Suppressor macrophage treated with lipopolysaccharide for 1 hour (primary cell): Measurements from ENCODE around the gene BCAP31.
"Not testable (repeated sequence)": the region's sequence is repeated elsewhere in the genome, so short reads cannot be mapped to it uniquely, and the experiment has no call there.

Experiments
- DNase-seq, 3 donors: peaks; one replicate each; pipeline ENCODE4 v3.0.0-alpha.2; 2020 to 2022

The BCAP31 gene

GRCh38 chrX:153708415-153708814 lies 15.8 kb downstream of the BCAP31 start:
- DNase-seq = peak; percentile 76 to 80 (median 79)

- DNase-seq = no peak
These were observed 16.8 kb downstream of the BCAP31 start for GRCh38 chrX:153707406-153707805.

- no peak for DNase-seq
These were observed 17.4 kb downstream of the BCAP31 start for GRCh38 chrX:153706799-153707198.

- not testable (repeated sequence) for DNase-seq
These were observed 18.7 kb downstream of the BCAP31 start for GRCh38 chrX:153705403-153706060.

GRCh38 chrX:153704631-153705402 lies 19.4 kb downstream of the BCAP31 start:
- not testable (repeated sequence) for DNase-seq

GRCh38 chrX:153704021-153704526 lies 20.1 kb downstream of the BCAP31 start:
- no peak for DNase-seq

- peak in 1 of 3 donors; percentile 8 for DNase-seq
These were observed 21.2 kb downstream of the BCAP31 start for GRCh38 chrX:153703036-153703370.

- DNase-seq = peak in 1 of 3 donors; percentile 5
These were observed 21.7 kb downstream of the BCAP31 start for GRCh38 chrX:153702336-153703035.

- DNase-seq = peak in 1 of 3 donors; percentile 5
These were observed 22.5 kb downstream of the BCAP31 start for GRCh38 chrX:153701706-153702105.

GRCh38 chrX:153700967-153701366 lies 23.2 kb downstream of the BCAP31 start:
- DNase-seq = peak in 1 of 3 donors; percentile 11

GRCh38 chrX:153700376-153700945 lies 23.7 kb downstream of the BCAP31 start:
- DNase-seq = peak in 1 of 3 donors; percentile 14

GRCh38 chrX:153699784-153700371 lies 24.3 kb downstream of the BCAP31 start:
- not testable (repeated sequence) for DNase-seq

GRCh38 chrX:153699210-153699783 lies 24.9 kb downstream of the BCAP31 start:
- DNase-seq = peak in 1 of 3 donors; percentile 5

GRCh38 chrX:153697924-153698865 lies 26.0 kb downstream of the BCAP31 start:
- DNase-seq = peak in 1 of 3 donors; percentile 12

- DNase-seq = peak in 1 of 3 donors; percentile 9
These were observed 27.0 kb downstream of the BCAP31 start for GRCh38 chrX:153696986-153697722.

GRCh38 chrX:153696538-153696937 lies 27.6 kb downstream of the BCAP31 start:
- peak in 1 of 3 donors; percentile 5 for DNase-seq

- peak in 1 of 3 donors; percentile 10 for DNase-seq
These were observed 28.1 kb downstream of the BCAP31 start for GRCh38 chrX:153696100-153696499.

- peak in 1 of 3 donors; percentile 5 for DNase-seq
These were observed 29.4 kb downstream of the BCAP31 start for GRCh38 chrX:153694687-153695270.

GRCh38 chrX:153694256-153694655 lies 29.9 kb downstream of the BCAP31 start:
- peak in 1 of 3 donors; percentile 11 for DNase-seq
